BLaER1 (cell line): ENCODE measurements around the gene SRP14.
A peak's percentile ranks its signal among the peaks of the same experiment; 100 is the strongest.

ENCODE experiments used
- H3K27ac ChIP-seq: shearing (Covaris generic); formaldehyde crosslinking; 2 replicates; pipeline ENCODE4 v1.8.1; 2022
- H3K27me3 ChIP-seq: shearing (Covaris generic); formaldehyde crosslinking; 2 replicates; pipeline ENCODE4 v1.8.1; 2022
- H3K36me3 ChIP-seq: shearing (Covaris generic); formaldehyde crosslinking; 2 replicates; pipeline ENCODE4 v1.8.1; 2022
- H3K4me1 ChIP-seq: shearing (Covaris generic); formaldehyde crosslinking; 2 replicates; pipeline ENCODE4 v1.8.1; 2022
- H3K4me2 ChIP-seq: shearing (Covaris generic); formaldehyde crosslinking; 2 replicates; pipeline ENCODE4 v1.8.1; 2022
- H3K4me3 ChIP-seq: shearing (Covaris generic); formaldehyde crosslinking; 2 replicates; pipeline ENCODE4 v1.8.1; 2022
- H3K9ac ChIP-seq: shearing (Covaris generic); formaldehyde crosslinking; 2 replicates; pipeline ENCODE4 v1.8.1; 2022
- H3K9me3 ChIP-seq: shearing (Covaris generic); formaldehyde crosslinking; 2 replicates; pipeline ENCODE4 v1.8.1; 2022
- H4K20me1 ChIP-seq: shearing (Covaris generic); formaldehyde crosslinking; 2 replicates; pipeline ENCODE4 v1.8.1; 2022
- Cebpa-rat ChIP-seq: shearing (Covaris generic); IDR thresholded peaks from 2 replicates; pipeline ENCODE4 v1.8.1; 2022

The SRP14 gene

GRCh38 chr15:40052604-40053003, 13.6 kb upstream of the SRP14 start:
- H4K20me1 ChIP-seq, result no peaks in the 10 kb centered on the region
- H3K9ac ChIP-seq, result no peak overlapping the region
- peak overlapping the region; percentile 95 for H3K4me2 ChIP-seq
- H3K4me3 ChIP-seq, result no peak overlapping the region
- peaks cover 97% of the 10 kb centered on the region for H3K4me1 ChIP-seq
- no peak for TF ChIP-seq Cebpa-rat
- peak overlapping the region; percentile 32; the same call in 1 of the 2 replicates for H3K27ac ChIP-seq
- no peaks in the 10 kb centered on the region for H3K27me3 ChIP-seq
- H3K36me3 ChIP-seq, result no peaks in the 10 kb centered on the region
- H3K9me3 ChIP-seq, result no peaks in the 10 kb centered on the region

- no peak for TF ChIP-seq Cebpa-rat
- H3K9ac ChIP-seq, result no peak overlapping the region
- no peaks in the 10 kb centered on the region for H3K27me3 ChIP-seq
- H3K36me3 ChIP-seq, result no peaks in the 10 kb centered on the region
- peaks cover 97% of the 10 kb centered on the region for H3K4me1 ChIP-seq
- H3K4me3 ChIP-seq, result no peak overlapping the region
- H4K20me1 ChIP-seq, result no peaks in the 10 kb centered on the region
- H3K4me2 ChIP-seq, result peak overlapping the region; percentile 95
- H3K27ac ChIP-seq, result peak overlapping the region; percentile 32
- H3K9me3 ChIP-seq, result no peaks in the 10 kb centered on the region
Observed at GRCh38 chr15:40051616-40052415, 12.8 kb upstream of the SRP14 start.

GRCh38 chr15:40050788-40051470, 11.9 kb upstream of the SRP14 start:
- no peaks in the 10 kb centered on the region for H3K9me3 ChIP-seq
- no peaks in the 10 kb centered on the region for H3K27me3 ChIP-seq
- peak overlapping the region; percentile 76 for H3K27ac ChIP-seq
- H3K4me2 ChIP-seq, result peak overlapping the region; percentile 81; the same call in 1 of the 2 replicates
- TF ChIP-seq Cebpa-rat, result no peak
- H4K20me1 ChIP-seq, result no peaks in the 10 kb centered on the region
- H3K36me3 ChIP-seq, result no peaks in the 10 kb centered on the region
- H3K9ac ChIP-seq, result no peak overlapping the region
- no peak overlapping the region for H3K4me3 ChIP-seq
- peaks cover 96% of the 10 kb centered on the region for H3K4me1 ChIP-seq

- Histone ChIP-seq H3K9ac (peak overlapping the region; percentile 51; the same call in 1 of the 2 replicates), H3K4me3 (no peak overlapping the region), H3K9me3 (no peaks in the 10 kb centered on the region), H3K36me3 (no peaks in the 10 kb centered on the region), H3K4me1 (peaks cover 91% of the 10 kb centered on the region), H3K4me2 (peak overlapping the region; percentile 81), H4K20me1 (no peaks in the 10 kb centered on the region), H3K27me3 (no peaks in the 10 kb centered on the region), H3K27ac (peak overlapping the region; percentile 76)
- no peak for TF ChIP-seq Cebpa-rat
Observed at GRCh38 chr15:40048926-40049475, 10.0 kb upstream of the SRP14 start.

GRCh38 chr15:40048211-40048792, 9.3 kb upstream of the SRP14 start:
- H3K9me3 ChIP-seq, result no peaks in the 10 kb centered on the region
- H3K9ac ChIP-seq, result peak overlapping the region; percentile 51; the same call in 1 of the 2 replicates
- no peak overlapping the region for H3K4me3 ChIP-seq
- no peaks in the 10 kb centered on the region for H4K20me1 ChIP-seq
- H3K4me2 ChIP-seq, result peak overlapping the region; percentile 81
- H3K27me3 ChIP-seq, result no peaks in the 10 kb centered on the region
- H3K27ac ChIP-seq, result peak overlapping the region; percentile 76
- H3K4me1 ChIP-seq, result peaks cover 84% of the 10 kb centered on the region
- TF ChIP-seq Cebpa-rat, result no peak
- H3K36me3 ChIP-seq, result no peaks in the 10 kb centered on the region

- Histone ChIP-seq H3K4me1 (peaks cover 78% of the 10 kb centered on the region), H3K36me3 (no peaks in the 10 kb centered on the region), H3K4me2 (peak overlapping the region; percentile 81), H3K27ac (peak overlapping the region; percentile 76), H4K20me1 (no peaks in the 10 kb centered on the region), H3K9ac (peak overlapping the region; percentile 51; the same call in 1 of the 2 replicates), H3K9me3 (no peaks in the 10 kb centered on the region), H3K27me3 (no peaks in the 10 kb centered on the region), H3K4me3 (no peak overlapping the region)
- TF ChIP-seq Cebpa-rat, result peak; percentile 41; the same call in 1 of the 2 replicates
Observed at GRCh38 chr15:40047415-40048210, 8.6 kb upstream of the SRP14 start.

GRCh38 chr15:40046721-40047414, 7.9 kb upstream of the SRP14 start:
- peak overlapping the region; percentile 51; the same call in 1 of the 2 replicates for H3K9ac ChIP-seq
- peaks cover 70% of the 10 kb centered on the region for H3K4me1 ChIP-seq
- H3K36me3 ChIP-seq, result no peaks in the 10 kb centered on the region
- H3K27ac ChIP-seq, result peak overlapping the region; percentile 76
- H3K27me3 ChIP-seq, result no peaks in the 10 kb centered on the region
- H4K20me1 ChIP-seq, result no peaks in the 10 kb centered on the region
- TF ChIP-seq Cebpa-rat, result no peak
- H3K9me3 ChIP-seq, result no peaks in the 10 kb centered on the region
- H3K4me3 ChIP-seq, result no peak overlapping the region
- H3K4me2 ChIP-seq, result peak overlapping the region; percentile 81

GRCh38 chr15:40045572-40046217, 6.7 kb upstream of the SRP14 start:
- Histone ChIP-seq H3K27me3 (no peaks in the 10 kb centered on the region), H3K9ac (0 out of 2 replicates have a peak overlapping the region, but pooled peaks have one; percentile 34), H3K9me3 (no peaks in the 10 kb centered on the region), H4K20me1 (no peaks in the 10 kb centered on the region), H3K36me3 (no peaks in the 10 kb centered on the region), H3K4me3 (no peak overlapping the region), H3K4me2 (peak overlapping the region; percentile 69), H3K4me1 (peaks cover 62% of the 10 kb centered on the region), H3K27ac (peak overlapping the region; percentile 49; the same call in 1 of the 2 replicates)
- no peak for TF ChIP-seq Cebpa-rat
